ENCODE measurements around the gene TRIM31. TPM values are rescaled to one million over a fixed set of nuclear protein-coding genes. Genes with fewer than 3 reads are reported as not detected.

TRIM31 gene
- total RNA-seq, 1 donor from 2014 or later: not detected

DNA sequence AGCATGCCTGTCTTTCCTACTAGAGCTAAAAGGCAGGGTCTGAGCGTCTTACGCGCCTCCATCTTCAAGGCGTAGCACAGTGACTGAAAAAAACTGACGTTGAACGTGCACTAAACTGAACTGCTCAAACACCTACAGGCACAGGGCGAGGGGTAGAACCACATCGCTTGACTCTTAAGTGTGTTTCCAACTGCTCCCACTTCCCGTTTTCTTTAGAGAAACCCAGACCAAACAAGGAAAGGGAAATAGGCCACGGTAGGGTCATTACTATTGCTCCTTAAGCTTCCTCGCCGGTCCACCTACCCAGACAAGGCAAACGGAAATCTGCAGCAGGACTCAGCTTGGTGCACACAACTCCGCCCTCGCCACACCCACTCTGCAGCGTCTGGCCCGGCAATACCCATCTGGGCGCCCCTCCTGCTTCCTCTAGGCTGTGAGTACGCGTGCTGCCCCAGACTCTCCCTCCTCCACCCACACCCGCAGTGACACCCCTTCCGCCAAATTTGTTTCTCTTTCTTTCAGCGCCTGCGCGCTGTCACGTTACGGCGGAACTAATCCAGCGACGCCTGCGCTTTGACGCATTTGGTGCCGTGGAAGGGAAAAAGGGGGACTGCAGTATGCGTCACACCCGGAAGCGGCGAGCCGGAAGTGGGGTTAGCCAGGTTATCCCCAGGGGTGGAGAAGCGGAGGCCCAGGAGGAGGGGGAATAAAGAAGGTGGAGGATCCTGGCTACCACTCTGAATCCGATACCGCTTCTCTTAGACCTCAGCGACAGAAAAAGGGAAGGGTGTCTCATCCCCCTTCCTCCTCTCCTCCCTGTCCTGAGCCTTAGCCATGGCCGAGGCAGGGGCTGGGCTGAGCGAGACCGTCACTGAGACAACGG, 46.1 kb downstream of the TRIM31 start, which contains the start of gene PPP1R11:
Gene PPP1R11, plus strand, starts transcription at position 622 of the 883 bp plus-strand sequence. Its CDS starts 213 bp downstream, at position 835.
- intact Hi-C loops (cut with DNase I): no loop called here
- peak; percentile 98 for ATAC-seq
- peak; percentile 99 for DNase-seq (ENCODE audit: low spot score)

DNA sequence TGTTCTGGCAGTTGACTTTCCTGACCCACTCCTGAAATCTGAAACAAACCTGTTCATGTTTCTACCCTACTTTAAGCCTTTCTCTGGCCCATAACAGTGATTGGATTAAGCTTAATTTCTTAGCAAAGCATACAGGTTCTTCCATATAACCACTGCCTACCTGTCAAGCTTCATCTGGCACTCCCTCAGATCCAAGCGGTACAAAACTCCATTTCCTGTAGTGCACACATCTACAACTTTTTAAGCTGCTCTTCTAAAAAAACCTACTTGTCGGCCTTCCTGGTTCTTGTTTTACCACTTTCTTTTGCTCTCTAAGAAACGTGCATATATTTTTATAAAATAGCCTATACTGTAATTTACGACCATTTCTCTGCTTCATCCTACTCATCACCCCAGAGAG, 46.8 kb downstream of the TRIM31 start:
- DNase-seq (ENCODE audit: low spot score) (no peak), ATAC-seq (no peak)
- intact Hi-C loops (cut with DNase I): no loop called here

DNA sequence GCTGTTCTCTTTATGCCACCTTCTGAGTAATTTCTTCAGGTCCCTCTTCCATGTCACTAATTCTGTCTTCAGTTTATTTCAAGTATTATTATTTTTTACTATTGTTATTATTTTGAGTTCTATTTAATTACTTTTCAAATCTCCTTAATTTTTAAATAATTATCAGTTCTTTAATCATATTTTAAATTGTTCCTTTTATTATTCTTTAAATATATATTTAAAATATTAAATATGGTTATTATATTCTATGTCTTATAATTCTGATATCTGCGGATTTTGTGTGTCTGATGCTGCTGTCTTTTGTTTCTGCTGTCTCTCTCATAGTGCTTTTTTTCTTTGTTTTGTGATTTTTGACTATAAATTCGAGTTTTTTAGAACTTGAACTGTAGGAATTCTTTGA, 49.6 kb downstream of the TRIM31 start:
- ATAC-seq: no peak
- intact Hi-C loops (cut with DNase I): no loop called here
- DNase-seq (ENCODE audit: low spot score): no peak

DNA sequence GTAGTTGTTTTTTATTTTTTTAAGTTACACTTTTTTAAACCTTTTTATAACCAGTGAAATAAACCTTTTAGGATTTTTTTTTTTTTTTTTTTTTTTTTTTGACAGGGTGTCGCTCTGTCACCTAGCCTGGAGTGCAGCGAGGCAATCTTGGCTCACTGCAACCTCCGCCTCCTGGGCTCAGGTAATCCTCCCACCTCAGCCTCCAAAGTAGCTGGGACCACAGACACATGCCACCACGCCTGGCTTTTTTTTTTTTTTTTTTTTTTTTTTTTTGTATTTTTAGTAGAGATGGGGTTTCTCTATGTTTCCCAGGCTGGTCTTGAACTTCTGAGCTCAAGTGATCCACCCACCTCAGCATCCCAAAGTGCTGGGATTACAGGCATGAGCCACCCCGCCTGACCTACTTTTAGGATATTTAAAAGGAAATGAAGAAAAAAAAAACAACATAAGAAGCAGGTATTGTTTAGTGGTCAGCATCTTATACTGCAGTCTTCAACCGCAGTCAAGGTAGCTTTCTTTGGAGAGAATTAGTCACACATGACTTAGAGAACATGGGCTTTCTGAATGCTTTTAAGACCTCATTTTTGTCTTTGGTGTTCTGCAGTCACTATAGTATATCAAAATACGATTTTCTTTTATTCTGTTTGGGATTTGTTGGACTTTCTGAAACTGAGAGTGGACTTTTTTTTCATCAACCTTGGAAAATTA, 50.3 kb downstream of the TRIM31 start:
- no peak for DNase-seq (ENCODE audit: low spot score)
- intact Hi-C loops (cut with DNase I): no loop called here
- ATAC-seq: no peak

DNA sequence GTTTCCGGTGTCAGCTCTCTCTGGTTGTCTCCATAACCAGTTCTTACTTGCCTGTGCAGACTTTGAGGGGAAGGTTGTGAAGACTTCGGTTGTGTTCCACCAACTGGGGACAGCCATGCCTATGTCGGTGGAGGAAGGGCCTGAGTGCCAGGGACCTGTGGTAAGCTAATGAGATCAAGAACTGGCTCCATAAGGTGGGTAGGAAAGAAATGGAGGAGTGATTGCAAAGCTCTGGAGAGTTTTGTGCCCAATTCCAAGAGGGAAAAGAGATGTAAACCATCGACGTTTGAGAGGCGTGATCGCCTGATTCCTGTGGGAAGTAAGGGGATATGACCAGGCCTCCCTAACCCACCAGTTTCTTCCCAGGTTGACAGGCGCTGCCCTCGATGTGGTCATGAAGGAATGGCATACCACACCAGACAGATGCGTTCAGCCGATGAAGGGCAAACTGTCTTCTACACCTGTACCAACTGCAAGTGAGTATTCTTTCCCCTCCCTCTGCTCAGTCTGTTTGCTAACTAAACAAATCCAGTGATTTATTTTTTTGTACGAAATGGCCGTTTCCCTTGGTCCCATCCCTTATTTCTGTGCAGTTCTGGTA, 50.9 kb downstream of the TRIM31 start:
- intact Hi-C loops (cut with DNase I): no loop called here
- ATAC-seq: peak; percentile 46

DNA sequence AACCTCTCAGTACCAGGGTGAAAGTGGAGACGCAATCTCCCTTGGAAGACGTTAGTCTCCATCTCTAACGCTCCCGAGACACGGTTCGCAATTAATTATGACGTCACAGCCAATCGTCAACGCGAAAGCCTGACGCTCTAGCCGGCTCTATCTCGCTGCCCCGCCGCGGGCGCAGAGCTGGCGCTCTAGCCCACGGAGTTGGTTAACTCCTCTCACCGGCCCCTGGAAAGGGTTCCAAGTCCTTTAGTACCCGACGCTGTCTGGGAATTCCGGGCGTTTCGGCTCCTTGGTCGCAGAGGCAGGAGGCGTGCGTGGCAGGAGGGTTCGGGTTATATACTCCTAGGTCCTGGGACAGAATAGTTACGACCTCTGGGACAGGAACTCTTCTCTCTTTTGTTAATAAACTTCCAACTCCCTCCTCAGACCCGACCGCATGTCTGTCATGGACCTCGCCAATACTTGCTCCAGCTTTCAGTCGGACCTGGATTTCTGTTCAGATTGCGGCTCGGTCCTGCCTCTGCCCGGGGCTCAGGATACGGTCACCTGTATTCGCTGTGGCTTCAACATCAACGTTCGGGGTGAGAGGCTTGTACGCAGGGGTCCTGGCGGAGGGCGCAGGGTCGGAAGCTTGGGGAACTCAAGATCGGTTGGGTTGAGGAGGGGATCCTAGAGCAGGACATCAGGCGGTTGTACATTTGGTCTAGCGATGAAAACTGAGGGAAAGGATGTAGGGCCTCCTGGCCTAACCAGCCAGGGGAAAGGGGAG, 51.6 kb downstream of the TRIM31 start, which contains the start of gene POLR1H:
Gene POLR1H, plus strand, starts transcription at position 174 of the 766 bp plus-strand sequence. Its CDS starts 260 bp downstream, at position 434.
- DNase-seq (ENCODE audit: low spot score) (peak; percentile 94), ATAC-seq (peak; percentile 99)
- intact Hi-C loops (cut with DNase I): no loop called here

More for the DNA sequence above, 50.9 kb downstream of the TRIM31 start:
- DNase-seq (ENCODE audit: low spot score): no peak

DNA sequence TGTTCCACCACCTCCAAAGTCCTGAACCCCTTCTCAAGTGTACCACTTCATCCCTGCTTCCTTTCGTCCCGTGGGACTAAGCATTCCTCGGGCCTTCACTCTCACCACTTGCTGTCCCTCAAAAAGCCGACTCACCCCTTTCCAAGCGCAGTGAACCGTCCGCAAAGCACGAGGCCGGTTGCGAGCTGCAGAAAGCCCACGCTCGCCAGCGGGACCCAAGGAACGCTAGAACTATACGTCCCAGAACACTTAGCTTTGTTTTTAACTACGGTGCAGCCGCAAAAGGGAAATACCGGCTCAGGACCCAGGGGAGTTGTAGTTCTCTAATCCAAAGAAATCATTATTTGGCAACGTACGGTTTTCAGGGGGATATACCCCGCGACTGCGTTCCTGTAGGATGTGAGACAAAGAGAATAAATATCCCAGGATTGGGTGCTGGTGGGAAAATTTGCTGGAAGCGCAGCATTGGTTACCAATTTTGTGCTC, 52.2 kb downstream of the TRIM31 start:
- ATAC-seq (peak; percentile 45), DNase-seq (ENCODE audit: low spot score) (peak; percentile 64)
- intact Hi-C loops (cut with DNase I): no loop called here

DNA sequence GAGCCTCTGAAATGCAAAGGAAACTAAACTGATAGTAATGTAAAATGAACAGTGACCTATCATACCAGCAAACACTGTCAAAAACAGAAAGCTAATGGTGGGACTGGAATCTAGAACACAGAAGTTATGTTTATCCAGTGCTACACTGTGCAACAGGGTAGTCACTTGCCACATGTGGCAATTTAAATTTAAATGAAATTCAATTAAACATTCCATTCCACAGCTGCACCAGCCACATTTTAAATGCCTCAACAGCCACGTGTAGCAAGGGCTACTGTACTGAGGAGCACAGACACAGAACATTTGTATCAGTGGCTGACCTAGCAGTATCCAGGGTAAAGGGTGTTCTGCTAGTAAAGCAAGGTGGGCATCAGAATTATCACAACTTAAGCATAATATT, 57.4 kb downstream of the TRIM31 start:
- no peak for ATAC-seq
- no peak for DNase-seq (ENCODE audit: low spot score)
- intact Hi-C loops (cut with DNase I): no loop called here

DNA sequence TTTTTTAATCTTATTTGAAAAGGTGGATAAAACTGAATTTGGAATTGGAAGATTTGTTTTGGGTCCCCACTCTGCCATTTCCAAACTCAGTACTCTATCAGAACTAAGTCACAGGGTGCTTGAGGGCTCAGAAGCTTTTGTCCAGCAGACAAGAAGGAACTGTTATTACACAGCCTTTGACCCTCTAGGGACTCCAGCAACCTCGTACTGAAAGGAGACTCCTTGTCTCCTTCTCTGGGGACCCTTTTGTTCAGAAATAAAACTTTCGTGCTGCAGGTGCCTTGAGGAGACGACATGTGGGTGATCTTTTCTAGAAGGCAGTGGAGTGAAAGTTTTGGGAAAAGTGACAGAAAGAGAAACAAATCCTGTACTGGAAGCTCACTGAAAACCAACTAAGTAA, 59.2 kb downstream of the TRIM31 start:
- no peak for ATAC-seq
- DNase-seq (ENCODE audit: low spot score): no peak
- intact Hi-C loops (cut with DNase I): no loop called here

Other genes with a start within 250 kb of the TRIM31 start
- 405 TPM for gene HLA-A, start 170.6 kb downstream of the TRIM31 start, total RNA-seq
- 16.6 TPM for gene POLR1H, start 51.8 kb downstream of the TRIM31 start, total RNA-seq
- 38.3 TPM for gene PPP1R11, start 45.9 kb downstream of the TRIM31 start, total RNA-seq
- not detected for gene RNF39, start 37.3 kb downstream of the TRIM31 start, total RNA-seq
- gene TRIM40, start 23.1 kb upstream of the TRIM31 start, total RNA-seq: not detected
- gene TRIM10, start 48.1 kb upstream of the TRIM31 start, total RNA-seq: 0.62 TPM
- not detected for gene TRIM15, start 50.5 kb upstream of the TRIM31 start, total RNA-seq
- 42.6 TPM for gene TRIM26, start 100.3 kb upstream of the TRIM31 start, total RNA-seq
- 18.0 TPM for gene TRIM39, start 213.8 kb upstream of the TRIM31 start, total RNA-seq
- gene RPP21, start 232.1 kb upstream of the TRIM31 start, total RNA-seq: 36.7 TPM